DLD1 (cell line): ENCODE data around the gene NETO2.

Experiments used
- in situ Hi-C: cut with HindIII; loops from 2 replicates; pipeline ENCODE4 v1.10.0; 2017; ENCODE audit warnings: low sequenced_read_pairs

Gene NETO2

GRCh38 chr16:47067203-47067602, 76.5 kb downstream of the NETO2 start:
- in situ Hi-C loops: no loop called here

- in situ Hi-C loops: no loop called here
Measured at GRCh38 chr16:47065766-47066688, 77.7 kb downstream of the NETO2 start.

GRCh38 chr16:47064775-47065174, 79.0 kb downstream of the NETO2 start:
- in situ Hi-C loops: no loop called here

- in situ Hi-C loops: no loop called here
Measured at GRCh38 chr16:47063011-47063724, 80.6 kb downstream of the NETO2 start.

GRCh38 chr16:47061204-47061603, 82.5 kb downstream of the NETO2 start:
- in situ Hi-C loops: no loop called here

- in situ Hi-C loops: no loop called here
Measured at GRCh38 chr16:47060596-47060995, 83.1 kb downstream of the NETO2 start.

GRCh38 chr16:47059991-47060390, 83.8 kb downstream of the NETO2 start:
- in situ Hi-C loops: loop anchor here (10.0 kb wide), 1 partner anchor 1125 kb away; no protein-coding TSS in a partner anchor

GRCh38 chr16:47059130-47059529, 84.6 kb downstream of the NETO2 start:
- in situ Hi-C loops: loop anchor here (10.0 kb wide), 1 partner anchor 1126 kb away; no protein-coding TSS in a partner anchor

GRCh38 chr16:47058295-47059086, 85.3 kb downstream of the NETO2 start:
- in situ Hi-C loops: loop anchor here (10.0 kb wide), 1 partner anchor 1126 kb away; no protein-coding TSS in a partner anchor

- in situ Hi-C loops: loop anchor here (10.0 kb wide), 1 partner anchor 1127 kb away; no protein-coding TSS in a partner anchor
Measured at GRCh38 chr16:47057630-47057993, 86.1 kb downstream of the NETO2 start.

GRCh38 chr16:47056688-47057629, 86.8 kb downstream of the NETO2 start:
- in situ Hi-C loops: loop anchor here (10.0 kb wide), 1 partner anchor 1128 kb away; no protein-coding TSS in a partner anchor

- in situ Hi-C loops: loop anchor here (10.0 kb wide), 1 partner anchor 1129 kb away; no protein-coding TSS in a partner anchor
Measured at GRCh38 chr16:47056061-47056460, 87.7 kb downstream of the NETO2 start.

GRCh38 chr16:47055136-47055885, 88.4 kb downstream of the NETO2 start:
- in situ Hi-C loops: loop anchor here (10.0 kb wide), 1 partner anchor 1129 kb away; no protein-coding TSS in a partner anchor

GRCh38 chr16:47054306-47054705, 89.4 kb downstream of the NETO2 start:
- in situ Hi-C loops: loop anchor here (10.0 kb wide), 1 partner anchor 1130 kb away; no protein-coding TSS in a partner anchor

GRCh38 chr16:47053895-47054294, 89.8 kb downstream of the NETO2 start:
- in situ Hi-C loops: loop anchor here (10.0 kb wide), 1 partner anchor 1131 kb away; no protein-coding TSS in a partner anchor

GRCh38 chr16:47052666-47053640, 90.8 kb downstream of the NETO2 start:
- in situ Hi-C loops: loop anchor here (10.0 kb wide), 1 partner anchor 1132 kb away; no protein-coding TSS in a partner anchor

- in situ Hi-C loops: loop anchor here (10.0 kb wide), 1 partner anchor 1134 kb away; no protein-coding TSS in a partner anchor
Measured at GRCh38 chr16:47051031-47051430, 92.7 kb downstream of the NETO2 start.
